ENCODE results near the gene ATP10A. TPM values are rescaled to one million over a fixed set of nuclear protein-coding genes. Genes with fewer than 3 reads are reported as not detected.

The ATP10A gene, protein sequence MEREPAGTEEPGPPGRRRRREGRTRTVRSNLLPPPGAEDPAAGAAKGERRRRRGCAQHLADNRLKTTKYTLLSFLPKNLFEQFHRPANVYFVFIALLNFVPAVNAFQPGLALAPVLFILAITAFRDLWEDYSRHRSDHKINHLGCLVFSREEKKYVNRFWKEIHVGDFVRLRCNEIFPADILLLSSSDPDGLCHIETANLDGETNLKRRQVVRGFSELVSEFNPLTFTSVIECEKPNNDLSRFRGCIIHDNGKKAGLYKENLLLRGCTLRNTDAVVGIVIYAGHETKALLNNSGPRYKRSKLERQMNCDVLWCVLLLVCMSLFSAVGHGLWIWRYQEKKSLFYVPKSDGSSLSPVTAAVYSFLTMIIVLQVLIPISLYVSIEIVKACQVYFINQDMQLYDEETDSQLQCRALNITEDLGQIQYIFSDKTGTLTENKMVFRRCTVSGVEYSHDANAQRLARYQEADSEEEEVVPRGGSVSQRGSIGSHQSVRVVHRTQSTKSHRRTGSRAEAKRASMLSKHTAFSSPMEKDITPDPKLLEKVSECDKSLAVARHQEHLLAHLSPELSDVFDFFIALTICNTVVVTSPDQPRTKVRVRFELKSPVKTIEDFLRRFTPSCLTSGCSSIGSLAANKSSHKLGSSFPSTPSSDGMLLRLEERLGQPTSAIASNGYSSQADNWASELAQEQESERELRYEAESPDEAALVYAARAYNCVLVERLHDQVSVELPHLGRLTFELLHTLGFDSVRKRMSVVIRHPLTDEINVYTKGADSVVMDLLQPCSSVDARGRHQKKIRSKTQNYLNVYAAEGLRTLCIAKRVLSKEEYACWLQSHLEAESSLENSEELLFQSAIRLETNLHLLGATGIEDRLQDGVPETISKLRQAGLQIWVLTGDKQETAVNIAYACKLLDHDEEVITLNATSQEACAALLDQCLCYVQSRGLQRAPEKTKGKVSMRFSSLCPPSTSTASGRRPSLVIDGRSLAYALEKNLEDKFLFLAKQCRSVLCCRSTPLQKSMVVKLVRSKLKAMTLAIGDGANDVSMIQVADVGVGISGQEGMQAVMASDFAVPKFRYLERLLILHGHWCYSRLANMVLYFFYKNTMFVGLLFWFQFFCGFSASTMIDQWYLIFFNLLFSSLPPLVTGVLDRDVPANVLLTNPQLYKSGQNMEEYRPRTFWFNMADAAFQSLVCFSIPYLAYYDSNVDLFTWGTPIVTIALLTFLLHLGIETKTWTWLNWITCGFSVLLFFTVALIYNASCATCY (N-terminal part only)
- total RNA-seq: 42.7 and 48.0 TPM in 2 replicates

- Mint-ChIP-seq H3K4me1 (peaks cover 39% of the 10 kb centered on the region), H3K27me3 (peaks cover 5% of the 10 kb centered on the region), H3K27ac (peak within 1 kb of the TSS; percentile 89), H3K36me3 (ENCODE audit: low read depth) (peaks cover 26% of the 10 kb centered on the region), H3K9me3 (no peaks in the 10 kb centered on the region), H3K4me3 (peak within 1 kb of the TSS; percentile 97)
- DNase-seq: peak; percentile 93
- intact Hi-C loops (cut with micrococcal nuclease): loop anchor here (1.0 to 5.0 kb wide), 4 partner anchors 13 to 69 kb away; no protein-coding TSS in a partner anchor
Measured at GRCh38 chr15:25863111-25863967, at the start of gene ATP10A. TSS of gene ATP10A (minus strand) at chr15:25863327. CDS start at chr15:25863096, 231 bp downstream.

GRCh38 chr15:25912035-25912434 is 48.9 kb upstream of the ATP10A start:
- Mint-ChIP-seq H3K27ac (no peak overlapping the region), H3K36me3 (ENCODE audit: low read depth) (no peaks in the 10 kb centered on the region), H3K27me3 (peaks cover 10% of the 10 kb centered on the region), H3K4me3 (no peak overlapping the region), H3K9me3 (peaks cover 3% of the 10 kb centered on the region), H3K4me1 (no peaks in the 10 kb centered on the region)
- DNase-seq: no peak
- intact Hi-C loops (cut with micrococcal nuclease): no loop called here

GRCh38 chr15:25910832-25911231 is 47.7 kb upstream of the ATP10A start:
- Mint-ChIP-seq H3K36me3 (ENCODE audit: low read depth) (no peaks in the 10 kb centered on the region), H3K9me3 (peaks cover 3% of the 10 kb centered on the region)
- intact Hi-C loops (cut with micrococcal nuclease): no loop called here

DNA sequence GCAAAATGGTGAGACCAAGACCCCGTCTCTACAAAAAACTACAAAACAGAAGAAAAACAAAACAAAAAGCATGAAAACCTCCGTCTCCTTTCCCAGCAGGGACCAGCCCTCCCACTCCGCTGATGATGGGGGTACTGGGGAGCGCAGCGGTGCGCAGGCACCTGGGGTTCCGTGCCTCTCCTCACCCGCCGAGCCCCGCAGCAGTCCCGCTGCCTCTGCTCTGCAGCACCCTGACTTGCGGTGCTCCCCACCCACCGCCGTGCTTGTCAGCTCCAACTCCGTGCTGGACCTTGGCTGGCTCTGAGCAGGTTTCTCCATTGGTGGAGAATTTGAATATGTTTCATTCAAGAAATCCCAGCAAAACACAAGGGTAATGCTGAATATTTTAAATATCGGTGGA is 46.7 kb upstream of the ATP10A start:
- Mint-ChIP-seq H3K9me3 (peaks cover 3% of the 10 kb centered on the region), H3K36me3 (ENCODE audit: low read depth) (no peaks in the 10 kb centered on the region), H3K4me1 (no peaks in the 10 kb centered on the region), H3K4me3 (no peak overlapping the region), H3K27me3 (peaks cover 4% of the 10 kb centered on the region), H3K27ac (no peak overlapping the region)
- intact Hi-C loops (cut with micrococcal nuclease): no loop called here
- peak; percentile 26 for DNase-seq

More at GRCh38 chr15:25910832-25911231, 47.7 kb upstream of the ATP10A start:
- H3K27ac Mint-ChIP-seq: no peak overlapping the region
- H3K4me1 Mint-ChIP-seq: no peaks in the 10 kb centered on the region
- peak; percentile 28 for DNase-seq
- H3K27me3 Mint-ChIP-seq: peaks cover 4% of the 10 kb centered on the region
- H3K4me3 Mint-ChIP-seq: no peak overlapping the region

DNA sequence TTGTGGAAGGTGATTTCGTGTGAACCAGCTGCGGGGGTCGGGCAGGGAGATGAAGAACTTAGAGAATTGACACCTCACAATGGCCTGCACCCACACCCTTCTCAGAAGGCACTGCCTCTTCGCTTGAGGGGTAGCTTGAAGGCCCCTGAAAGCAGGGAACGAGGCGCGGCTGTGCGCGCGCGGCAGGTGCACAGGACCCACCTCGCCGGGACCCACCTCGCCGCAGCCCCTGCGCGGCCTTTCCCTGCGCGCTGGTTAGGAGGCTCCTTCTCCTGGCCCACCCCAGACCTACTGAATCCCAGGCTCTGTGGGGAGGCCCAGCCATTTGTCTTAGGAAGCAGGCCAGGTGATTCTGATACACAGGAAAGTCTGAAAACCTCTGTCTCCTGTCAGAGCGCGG is 46.2 kb upstream of the ATP10A start:
- Mint-ChIP-seq H3K4me3 (no peak overlapping the region), H3K9me3 (peaks cover 3% of the 10 kb centered on the region), H3K27ac (no peak overlapping the region), H3K36me3 (ENCODE audit: low read depth) (no peaks in the 10 kb centered on the region), H3K4me1 (no peaks in the 10 kb centered on the region), H3K27me3 (peaks cover 4% of the 10 kb centered on the region)
- intact Hi-C loops (cut with micrococcal nuclease): no loop called here
- DNase-seq: peak; percentile 50

DNA sequence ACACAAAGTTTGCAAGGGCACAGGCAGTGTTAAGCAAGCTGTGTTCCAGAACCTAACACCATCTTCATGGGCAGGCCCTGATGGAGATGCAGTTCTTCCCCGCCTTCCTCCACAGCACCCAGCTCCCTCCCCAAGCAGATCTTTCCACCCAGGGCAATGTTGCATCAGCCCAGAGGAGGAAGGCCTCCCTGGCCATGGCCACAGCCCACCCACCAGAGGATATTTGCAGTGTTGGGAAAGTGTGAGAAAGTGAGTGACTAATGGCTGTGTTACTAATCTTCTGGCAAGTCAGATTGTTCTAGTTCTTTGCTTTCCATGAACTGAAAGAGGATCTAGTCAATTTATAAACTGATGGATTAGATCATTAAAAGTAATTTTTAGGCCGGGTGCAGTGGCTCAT is 42.0 kb upstream of the ATP10A start:
- no peaks in the 10 kb centered on the region for H3K9me3 Mint-ChIP-seq
- H3K4me3 Mint-ChIP-seq: no peak overlapping the region
- H3K27me3 Mint-ChIP-seq: no peaks in the 10 kb centered on the region
- peak; percentile 44 for DNase-seq
- intact Hi-C loops (cut with micrococcal nuclease): no loop called here
- no peaks in the 10 kb centered on the region for H3K36me3 Mint-ChIP-seq (ENCODE audit: low read depth)
- no peak overlapping the region for H3K27ac Mint-ChIP-seq
- peaks cover 8% of the 10 kb centered on the region for H3K4me1 Mint-ChIP-seq

GRCh38 chr15:25903024-25903581 is 40.0 kb upstream of the ATP10A start:
- Mint-ChIP-seq H3K27ac (no peak overlapping the region), H3K4me1 (peaks cover 8% of the 10 kb centered on the region), H3K36me3 (ENCODE audit: low read depth) (no peaks in the 10 kb centered on the region), H3K9me3 (no peaks in the 10 kb centered on the region), H3K4me3 (no peak overlapping the region), H3K27me3 (no peaks in the 10 kb centered on the region)
- DNase-seq: no peak
- intact Hi-C loops (cut with micrococcal nuclease): no loop called here

DNA sequence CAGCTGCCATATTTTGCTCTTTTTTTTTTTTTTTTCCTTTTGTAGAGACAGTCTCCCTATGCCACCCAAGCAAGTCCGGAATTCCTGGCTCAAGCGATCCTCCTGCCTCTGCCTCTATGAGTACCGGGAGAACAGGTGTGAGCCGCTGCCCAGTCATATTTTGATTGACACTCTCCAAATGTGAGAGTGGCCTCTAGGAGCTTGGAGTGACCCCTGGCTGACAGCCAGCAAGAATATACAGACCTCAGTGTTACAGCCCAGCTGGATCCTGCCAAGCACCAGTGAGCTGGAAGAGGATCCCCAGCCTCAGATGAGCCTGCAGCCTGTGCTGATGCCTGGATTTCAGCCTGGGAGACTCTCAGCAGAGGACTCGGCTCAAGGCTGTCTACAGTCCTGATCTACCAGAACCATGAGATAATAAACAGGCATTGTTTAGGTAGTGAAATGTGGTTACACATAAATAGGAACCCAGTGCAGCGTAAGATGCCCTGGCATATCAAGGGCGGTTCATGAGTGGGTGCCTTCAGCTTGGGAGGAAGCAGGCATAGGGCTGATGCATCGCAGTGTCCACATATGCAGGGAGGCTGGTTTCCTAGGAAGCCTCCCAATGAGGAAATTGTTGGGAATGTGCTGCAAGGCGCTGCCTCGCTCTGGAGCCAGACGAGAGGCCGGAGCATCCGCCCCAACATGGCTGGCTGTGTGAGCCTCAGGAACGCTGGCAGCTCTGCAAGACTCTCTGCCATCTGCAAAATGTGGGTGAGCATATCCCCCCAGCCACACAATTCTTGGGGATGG is 38.9 kb upstream of the ATP10A start:
- DNase-seq: no peak
- no peak overlapping the region for H3K4me3 Mint-ChIP-seq
- H3K27me3 Mint-ChIP-seq: no peaks in the 10 kb centered on the region
- no peaks in the 10 kb centered on the region for H3K36me3 Mint-ChIP-seq (ENCODE audit: low read depth)
- no peaks in the 10 kb centered on the region for H3K9me3 Mint-ChIP-seq
- H3K27ac Mint-ChIP-seq: no peak overlapping the region
- peaks cover 8% of the 10 kb centered on the region for H3K4me1 Mint-ChIP-seq
- intact Hi-C loops (cut with micrococcal nuclease): no loop called here

DNA sequence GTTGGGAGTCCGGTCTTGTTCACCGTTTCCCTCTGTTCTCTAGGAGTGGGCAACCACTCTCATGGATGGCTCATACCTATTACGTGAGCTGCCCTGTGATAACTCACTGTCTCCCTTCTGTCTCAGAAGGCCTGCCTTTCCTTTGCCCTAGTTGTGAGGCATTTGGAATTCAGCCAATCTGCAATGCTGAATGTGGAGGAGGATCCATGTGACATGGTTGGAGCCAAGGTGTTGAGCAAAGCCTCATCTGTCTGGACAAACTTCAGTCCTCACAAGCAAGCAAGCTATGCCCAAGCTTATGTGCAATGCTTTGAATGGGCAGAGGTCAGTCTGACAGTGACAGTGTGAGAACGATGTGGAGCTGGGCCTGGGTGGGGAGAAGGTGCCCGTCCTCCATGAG is 37.8 kb upstream of the ATP10A start:
- H3K4me1 Mint-ChIP-seq: peaks cover 8% of the 10 kb centered on the region
- no peak overlapping the region for H3K4me3 Mint-ChIP-seq
- no peaks in the 10 kb centered on the region for H3K36me3 Mint-ChIP-seq (ENCODE audit: low read depth)
- intact Hi-C loops (cut with micrococcal nuclease): no loop called here
- DNase-seq: no peak
- H3K9me3 Mint-ChIP-seq: no peaks in the 10 kb centered on the region
- no peak overlapping the region for H3K27ac Mint-ChIP-seq
- peaks cover 2% of the 10 kb centered on the region for H3K27me3 Mint-ChIP-seq

DNA sequence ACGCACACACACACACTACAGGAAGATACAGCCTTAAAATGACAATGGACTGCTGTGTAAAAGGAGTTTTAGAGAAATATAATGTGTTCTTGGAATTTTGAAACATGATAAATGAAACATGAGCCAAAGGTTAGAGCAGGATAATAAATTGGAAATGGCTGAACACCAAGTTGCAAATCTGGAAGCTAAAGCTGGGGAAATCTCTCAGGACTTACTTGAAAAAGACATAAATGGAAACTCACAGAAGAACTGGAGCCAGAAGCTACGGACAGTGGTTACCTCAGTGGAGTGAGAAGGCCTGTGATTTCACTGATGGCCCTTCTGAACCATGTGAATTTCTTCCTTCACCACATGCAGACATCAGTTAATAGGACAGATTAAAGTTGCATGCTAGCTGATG is 37.3 kb upstream of the ATP10A start:
- H3K4me1 Mint-ChIP-seq: peaks cover 8% of the 10 kb centered on the region
- intact Hi-C loops (cut with micrococcal nuclease): no loop called here
- H3K27ac Mint-ChIP-seq: no peak overlapping the region
- H3K4me3 Mint-ChIP-seq: no peak overlapping the region
- H3K27me3 Mint-ChIP-seq: peaks cover 4% of the 10 kb centered on the region
- no peaks in the 10 kb centered on the region for H3K9me3 Mint-ChIP-seq
- DNase-seq: no peak
- H3K36me3 Mint-ChIP-seq (ENCODE audit: low read depth): no peaks in the 10 kb centered on the region

DNA sequence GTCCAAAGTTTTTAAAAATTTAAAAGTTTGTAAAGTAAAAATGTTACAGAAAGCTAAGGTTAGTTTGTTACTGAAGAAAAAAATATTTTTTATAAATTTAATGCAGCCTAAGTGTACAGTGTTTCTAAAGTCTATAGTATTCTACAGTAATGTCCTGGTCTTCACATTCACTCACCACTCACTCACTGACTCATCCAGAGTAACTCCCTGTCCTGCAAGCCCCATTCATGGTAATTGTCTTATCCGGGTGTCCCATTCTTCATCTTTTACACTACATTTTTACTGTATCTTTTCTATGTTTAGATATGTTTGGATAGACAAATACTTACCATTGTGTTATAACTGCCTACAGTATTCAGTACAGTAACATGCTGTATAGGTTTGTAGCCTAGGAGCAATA is 36.7 kb upstream of the ATP10A start:
- H3K9me3 Mint-ChIP-seq: no peaks in the 10 kb centered on the region
- no peak overlapping the region for H3K4me3 Mint-ChIP-seq
- no peak for DNase-seq
- H3K27me3 Mint-ChIP-seq: peaks cover 6% of the 10 kb centered on the region
- no peaks in the 10 kb centered on the region for H3K36me3 Mint-ChIP-seq (ENCODE audit: low read depth)
- intact Hi-C loops (cut with micrococcal nuclease): no loop called here
- H3K27ac Mint-ChIP-seq: no peak overlapping the region
- H3K4me1 Mint-ChIP-seq: peaks cover 8% of the 10 kb centered on the region

- Mint-ChIP-seq H3K27me3 (peaks cover 14% of the 10 kb centered on the region), H3K27ac (no peak overlapping the region), H3K36me3 (ENCODE audit: low read depth) (no peaks in the 10 kb centered on the region), H3K4me1 (no peaks in the 10 kb centered on the region), H3K9me3 (no peaks in the 10 kb centered on the region), H3K4me3 (no peak overlapping the region)
- no peak for DNase-seq
- intact Hi-C loops (cut with micrococcal nuclease): no loop called here
Measured at GRCh38 chr15:25897658-25898057, 34.5 kb upstream of the ATP10A start.
